Measurements from ENCODE around the gene PRSS8.

The PRSS8 gene

DNA sequence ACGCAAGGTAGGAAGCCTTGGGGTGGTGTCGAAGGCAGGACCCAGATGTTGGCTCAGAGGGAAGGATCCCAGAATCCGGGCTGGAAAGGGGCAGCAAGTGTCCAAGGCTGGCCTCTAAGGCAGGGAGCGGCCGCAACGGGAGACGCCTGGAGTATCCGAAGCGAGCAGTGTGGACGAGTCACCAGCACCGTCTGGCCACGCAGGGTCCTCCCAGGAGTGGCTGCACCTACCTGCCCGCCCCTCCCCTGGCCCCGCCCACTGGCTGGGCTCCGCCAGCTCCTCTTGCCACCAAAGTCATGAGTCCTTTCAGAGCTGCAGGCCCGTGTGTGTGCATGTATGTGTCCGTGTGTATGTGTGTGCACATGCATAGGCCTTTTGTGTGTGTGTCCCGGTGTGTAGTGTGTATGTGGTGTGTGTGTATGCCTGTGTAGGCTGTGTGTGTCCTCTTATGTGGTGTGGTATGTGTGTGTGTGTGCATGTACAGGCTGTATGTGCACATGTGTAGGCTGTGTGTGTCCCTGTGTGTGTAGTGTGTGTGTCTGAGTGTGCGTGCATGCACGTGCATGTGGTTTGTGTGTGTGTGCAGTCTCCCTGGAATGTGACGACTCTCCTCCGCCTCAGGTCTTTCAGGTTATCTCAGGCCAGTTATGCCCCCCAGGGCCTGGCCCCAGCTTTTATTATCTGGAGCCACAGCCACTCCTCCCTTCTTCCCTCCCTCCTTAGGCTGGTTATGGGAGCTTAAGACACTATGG, at the start of gene PRSS8:
TSS of gene PRSS8 (minus strand) at position 193 of the 752 bp plus-strand sequence. CDS start 229 bp downstream, outside the sequence.
- Histone ChIP-seq H3K4me3 (ENCODE audit: insufficient read depth, low read length, poor library complexity, severe bottlenecking) (no peak within 1 kb of the TSS), H3K4me2 (ENCODE audit: low read depth, low read length, poor library complexity, severe bottlenecking) (no peak within 1 kb of the TSS), H3F3A (ENCODE audit: insufficient read depth) (no peaks in the 10 kb centered on the region), H3K27ac (ENCODE audit: low read depth, low read length) (no peak within 1 kb of the TSS), H3K79me2 (ENCODE audit: insufficient read depth, low read length) (no peaks in the 10 kb centered on the region), H4K20me1 (ENCODE audit: low read depth, low read length) (no peaks in the 10 kb centered on the region), H3K9me3 (ENCODE audit: insufficient read depth, low read length) (no peaks in the 10 kb centered on the region), H3K9ac (ENCODE audit: low read length) (no peak within 1 kb of the TSS), H2AFZ (ENCODE audit: low read depth, low read length, severe bottlenecking) (no peak within 1 kb of the TSS), H3K27me3 (ENCODE audit: low read length) (no peaks in the 10 kb centered on the region), H3K36me3 (ENCODE audit: low read length) (no peaks in the 10 kb centered on the region), H3K9me2 (replicated peaks; ENCODE audit: insufficient read depth, low read length) (no peaks in the 10 kb centered on the region)
- TF ChIP-seq CTCF (IDR thresholded peaks at IDR 0.05; ENCODE audit: insufficient read depth, low read length, poor library complexity, severe bottlenecking) (no peak), EZH2phosphoT487 (conservative IDR thresholded peaks at IDR 0.05; ENCODE audit: low read length) (no peak)

DNA sequence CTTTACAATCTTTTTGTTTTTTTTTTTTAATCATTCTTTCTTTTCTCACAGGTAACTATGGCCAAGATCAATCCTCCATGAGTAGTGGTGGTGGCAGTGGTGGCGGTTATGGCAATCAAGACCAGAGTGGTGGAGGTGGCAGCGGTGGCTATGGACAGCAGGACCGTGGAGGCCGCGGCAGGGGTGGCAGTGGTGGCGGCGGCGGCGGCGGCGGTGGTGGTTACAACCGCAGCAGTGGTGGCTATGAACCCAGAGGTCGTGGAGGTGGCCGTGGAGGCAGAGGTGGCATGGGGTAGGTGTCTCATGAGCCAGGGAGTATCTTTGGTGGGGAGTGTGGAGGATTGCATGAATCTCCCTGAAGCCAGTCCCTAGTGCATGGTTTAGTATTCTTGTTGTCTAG, 49.4 kb upstream of the PRSS8 start:
- Histone ChIP-seq H3K9me2 (replicated peaks; ENCODE audit: insufficient read depth, low read length) (no peaks in the 10 kb centered on the region), H3K4me2 (ENCODE audit: low read depth, low read length, poor library complexity, severe bottlenecking) (no peak overlapping the region), H3K79me2 (ENCODE audit: insufficient read depth, low read length) (peaks cover 91% of the 10 kb centered on the region), H3K9me3 (ENCODE audit: insufficient read depth, low read length) (no peaks in the 10 kb centered on the region), H3K36me3 (ENCODE audit: low read length) (peaks cover 86% of the 10 kb centered on the region), H3K27ac (ENCODE audit: low read depth, low read length) (no peak overlapping the region), H3K4me3 (ENCODE audit: insufficient read depth, low read length, poor library complexity, severe bottlenecking) (no peak overlapping the region), H3K27me3 (ENCODE audit: low read length) (no peaks in the 10 kb centered on the region), H3K9ac (ENCODE audit: low read length) (no peak overlapping the region), H4K20me1 (ENCODE audit: low read depth, low read length) (peaks cover 73% of the 10 kb centered on the region), H2AFZ (ENCODE audit: low read depth, low read length, severe bottlenecking) (no peak overlapping the region), H3F3A (ENCODE audit: insufficient read depth) (peaks cover 24% of the 10 kb centered on the region; the same call in 1 of the 2 replicates)
- TF ChIP-seq CTCF (IDR thresholded peaks at IDR 0.05; ENCODE audit: insufficient read depth, low read length, poor library complexity, severe bottlenecking) = no peak
- no peak for TF ChIP-seq EZH2phosphoT487 (conservative IDR thresholded peaks at IDR 0.05; ENCODE audit: low read length)

DNA sequence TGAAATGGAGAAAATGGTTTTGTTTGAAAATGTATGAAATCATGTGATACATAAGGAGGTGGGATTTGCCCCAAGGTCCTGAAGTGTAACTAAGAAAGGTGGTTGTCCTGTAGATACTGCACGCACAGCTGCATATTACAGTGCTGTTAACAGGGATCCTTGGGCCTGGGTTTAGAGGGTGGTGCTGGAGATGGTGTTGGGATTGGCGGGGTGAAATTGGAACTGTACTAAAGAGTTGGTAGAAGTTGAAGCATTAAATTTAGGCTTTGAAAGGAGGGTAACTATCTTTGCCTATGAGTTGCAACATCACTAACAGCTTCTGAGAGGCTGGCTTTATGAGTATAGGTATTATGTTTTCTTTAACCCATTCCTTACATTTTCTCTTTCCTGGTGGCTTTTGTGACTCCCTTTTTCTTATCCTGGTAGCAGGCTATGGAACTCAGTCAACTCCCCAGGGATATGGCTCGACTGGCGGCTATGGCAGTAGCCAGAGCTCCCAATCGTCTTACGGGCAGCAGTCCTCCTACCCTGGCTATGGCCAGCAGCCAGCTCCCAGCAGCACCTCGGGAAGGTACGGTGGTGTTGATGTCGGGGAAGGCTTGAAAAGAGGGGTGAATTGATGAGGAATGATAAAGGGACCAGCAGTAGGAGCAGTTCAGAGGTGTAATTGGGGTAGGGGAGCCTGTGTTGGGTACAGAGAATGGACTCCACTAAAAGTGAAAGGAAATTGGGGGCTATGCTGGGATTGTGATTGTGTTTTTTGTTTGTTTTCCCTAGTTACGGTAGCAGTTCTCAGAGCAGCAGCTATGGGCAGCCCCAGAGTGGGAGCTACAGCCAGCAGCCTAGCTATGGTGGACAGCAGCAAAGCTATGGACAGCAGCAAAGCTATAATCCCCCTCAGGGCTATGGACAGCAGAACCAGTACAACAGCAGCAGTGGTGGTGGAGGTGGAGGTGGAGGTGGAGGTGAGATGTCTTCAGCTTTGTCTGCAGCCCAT, 48.2 kb upstream of the PRSS8 start:
- H3K9ac ChIP-seq (ENCODE audit: low read length) = no peak overlapping the region
- no peak for TF ChIP-seq EZH2phosphoT487 (conservative IDR thresholded peaks at IDR 0.05; ENCODE audit: low read length)
- TF ChIP-seq CTCF (IDR thresholded peaks at IDR 0.05; ENCODE audit: insufficient read depth, low read length, poor library complexity, severe bottlenecking) = no peak
- no peak overlapping the region for H3K4me2 ChIP-seq (ENCODE audit: low read depth, low read length, poor library complexity, severe bottlenecking)
- peaks cover 74% of the 10 kb centered on the region for H3K36me3 ChIP-seq (ENCODE audit: low read length)
- H2AFZ ChIP-seq (ENCODE audit: low read depth, low read length, severe bottlenecking) = no peak overlapping the region
- no peaks in the 10 kb centered on the region for H3K9me2 ChIP-seq (replicated peaks; ENCODE audit: insufficient read depth, low read length)
- no peak overlapping the region for H3K27ac ChIP-seq (ENCODE audit: low read depth, low read length)
- H3K4me3 ChIP-seq (ENCODE audit: insufficient read depth, low read length, poor library complexity, severe bottlenecking) = no peak overlapping the region
- H3F3A ChIP-seq (ENCODE audit: insufficient read depth) = peaks cover 18% of the 10 kb centered on the region; the same call in 1 of the 2 replicates
- H4K20me1 ChIP-seq (ENCODE audit: low read depth, low read length) = peaks cover 66% of the 10 kb centered on the region
- H3K27me3 ChIP-seq (ENCODE audit: low read length) = no peaks in the 10 kb centered on the region
- no peaks in the 10 kb centered on the region for H3K9me3 ChIP-seq (ENCODE audit: insufficient read depth, low read length)
- peaks cover 88% of the 10 kb centered on the region for H3K79me2 ChIP-seq (ENCODE audit: insufficient read depth, low read length)
